HG02610 (cell line): ENCODE results near the gene NTN1.
"Not testable (repeated sequence)": the region's sequence is repeated elsewhere in the genome, so short reads cannot be mapped to it uniquely, and the experiment has no call there.

Experiments
- ATAC-seq: cut with Tn5 transposase; IDR thresholded peaks from one replicate; pipeline ENCODE4 v1.9.1; 2021; ENCODE audit warnings: mild to moderate bottlenecking, moderate library complexity; ENCODE audit not compliant: unreplicated experiment

NTN1 gene

GRCh38 chr17:9080296-9080914, 59.1 kb downstream of the NTN1 start:
- no peak for ATAC-seq

DNA sequence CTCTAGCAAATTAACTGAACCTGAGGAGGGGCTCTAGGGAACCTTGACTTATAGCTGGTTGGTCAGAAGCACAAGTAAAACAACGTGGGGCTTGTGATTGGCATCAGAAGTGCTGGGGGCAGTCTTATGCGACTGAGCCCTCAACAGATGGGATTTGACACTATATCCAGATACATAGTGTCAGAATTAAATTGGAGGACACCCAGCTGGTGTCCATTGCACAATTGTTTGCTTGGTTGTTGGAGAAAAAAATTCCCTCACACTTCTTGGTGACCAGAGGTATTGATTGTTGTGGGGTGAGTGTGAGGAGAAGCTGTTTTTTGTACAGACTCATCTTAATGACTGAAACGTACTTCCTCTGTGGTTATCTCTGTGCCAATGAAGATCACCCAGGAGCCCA, 59.7 kb downstream of the NTN1 start:
- no peak for ATAC-seq

DNA sequence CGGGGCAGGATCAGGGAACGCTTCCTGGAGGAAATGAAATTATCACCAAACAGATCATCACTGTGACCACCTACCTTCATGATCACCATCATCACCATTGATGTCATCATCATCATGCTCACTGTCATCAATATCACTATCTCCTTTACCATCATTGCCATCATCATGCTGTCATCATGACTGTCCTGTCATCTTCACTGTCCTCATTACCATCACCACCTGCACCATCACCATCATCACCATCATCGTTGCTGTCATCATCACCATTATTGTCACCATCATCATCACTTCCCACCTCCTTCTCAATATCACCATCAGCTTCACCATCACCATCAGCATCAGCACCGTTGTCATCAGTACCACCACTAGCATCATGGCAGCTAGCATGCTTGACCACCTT, 65.3 kb downstream of the NTN1 start:
- no peak for ATAC-seq

GRCh38 chr17:9087921-9088320, 66.6 kb downstream of the NTN1 start:
- no peak for ATAC-seq

GRCh38 chr17:9090641-9091096, 69.4 kb downstream of the NTN1 start:
- no peak for ATAC-seq

DNA sequence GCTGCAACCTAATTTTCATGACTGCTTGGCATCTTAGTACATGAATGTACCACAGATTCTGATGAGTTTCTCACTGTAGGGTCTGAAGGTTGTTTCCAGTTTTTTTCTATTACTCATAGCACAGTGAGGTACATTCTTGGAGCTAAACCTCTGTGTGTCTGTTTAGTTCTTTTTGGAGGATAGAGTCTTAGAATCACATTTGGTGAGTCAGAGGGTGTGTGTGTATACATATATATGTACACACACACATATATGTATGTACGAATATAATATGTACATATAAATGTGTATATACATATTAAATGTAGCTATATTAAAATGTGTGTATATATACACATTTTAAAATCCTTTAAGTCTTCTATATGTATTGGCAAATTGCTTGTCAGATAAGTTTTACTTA, 72.9 kb downstream of the NTN1 start:
- ATAC-seq = no peak

DNA sequence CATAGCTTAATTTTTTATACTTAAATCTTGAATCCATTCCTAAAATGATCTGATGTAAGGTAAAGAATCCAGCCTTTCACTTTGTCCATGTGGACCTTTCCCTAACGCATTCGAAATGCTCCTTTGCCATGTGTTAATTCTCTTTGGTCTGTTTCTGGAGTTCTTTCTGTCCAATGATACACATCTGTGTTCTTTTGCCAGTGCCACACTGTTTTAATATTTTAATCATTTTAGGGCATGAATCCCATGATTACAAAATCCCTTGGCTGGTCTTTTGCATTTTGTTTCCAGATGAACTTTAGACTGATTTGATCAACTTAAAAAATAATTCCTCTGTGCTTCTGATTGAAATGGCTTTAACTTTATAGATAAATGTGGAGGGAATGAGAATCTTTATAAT, 74.1 kb downstream of the NTN1 start:
- ATAC-seq = no peak

DNA sequence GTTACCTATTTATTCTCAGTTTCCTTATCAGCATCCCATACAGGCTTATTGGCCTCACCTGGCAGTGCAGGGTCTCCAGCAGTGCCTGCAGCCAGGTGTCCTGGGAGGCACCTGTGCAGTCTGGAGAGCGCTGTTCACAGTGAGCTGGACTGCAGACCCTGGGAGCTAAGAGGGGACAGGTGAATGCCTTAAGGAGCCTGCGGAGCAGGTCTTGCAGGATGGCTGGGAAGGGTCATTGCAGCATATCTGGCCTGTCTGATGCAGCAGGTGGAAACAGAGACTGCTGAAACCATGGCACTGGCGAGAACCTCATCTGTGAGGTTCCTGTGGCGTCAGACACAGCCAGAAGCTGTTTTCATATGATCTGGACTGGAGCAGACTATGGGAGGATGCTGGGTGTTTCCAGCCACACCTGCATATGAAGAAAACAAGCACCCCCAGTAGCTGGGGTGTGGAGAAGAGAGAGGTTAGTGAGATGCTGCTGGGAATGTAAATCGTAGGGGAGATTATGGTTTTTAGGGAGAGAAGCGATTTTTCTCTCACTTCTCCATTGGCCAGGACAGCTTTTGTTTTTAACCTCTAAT, 77.0 kb downstream of the NTN1 start:
- no peak for ATAC-seq

- no peak for ATAC-seq
Measured at GRCh38 chr17:9101356-9101755, 80.0 kb downstream of the NTN1 start.

DNA sequence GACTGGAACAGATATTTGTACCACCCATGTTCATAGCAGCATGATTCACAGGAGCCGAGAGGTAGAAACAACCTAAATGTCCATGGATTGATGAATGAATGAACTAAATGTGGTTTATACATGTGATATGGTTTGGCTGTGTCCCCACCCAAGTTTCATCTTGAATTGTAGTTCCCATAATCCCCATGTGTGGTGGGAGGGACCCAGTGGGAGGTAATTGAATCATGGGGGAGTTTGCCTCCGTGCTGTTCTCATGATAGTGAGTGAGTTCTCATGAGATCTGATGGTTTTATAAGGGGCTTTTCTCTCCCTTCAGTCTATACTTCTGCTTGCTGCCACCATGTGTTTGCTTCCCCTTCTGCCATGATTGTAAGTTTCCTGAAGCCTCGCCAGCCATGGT, 81.9 kb downstream of the NTN1 start:
- not testable (repeated sequence) for ATAC-seq

DNA sequence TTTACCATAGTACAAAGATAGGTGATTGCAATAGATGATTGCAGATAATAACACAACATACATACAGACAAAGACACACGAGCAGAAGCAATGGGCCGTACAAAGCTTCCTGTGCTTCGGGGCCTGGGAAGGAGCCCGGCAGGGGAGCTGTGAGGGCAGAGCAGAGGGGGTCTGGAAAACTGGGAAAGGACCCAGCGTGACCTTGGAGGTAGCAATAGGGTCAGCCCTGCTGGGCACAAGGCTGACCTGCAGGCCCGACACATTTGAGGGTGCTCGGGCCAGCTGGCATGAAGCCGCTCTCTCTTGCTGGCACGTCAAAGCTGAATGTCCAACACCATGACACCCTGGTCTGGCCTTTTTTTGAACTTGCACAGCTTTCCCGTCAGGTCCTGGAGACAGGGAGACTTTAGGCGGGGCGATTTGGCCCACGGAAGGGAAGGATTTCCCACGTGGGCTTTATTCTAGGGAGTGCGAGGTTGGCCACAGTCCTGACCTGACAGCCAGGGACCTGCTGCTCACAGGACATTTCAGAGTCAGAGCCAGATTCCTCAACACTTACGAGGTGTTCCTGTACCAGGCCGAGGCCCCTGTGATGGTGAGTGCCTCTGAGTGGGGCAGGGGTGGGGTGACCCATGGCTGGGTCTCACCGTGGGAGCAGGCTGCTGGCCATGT, 83.2 kb downstream of the NTN1 start:
- ATAC-seq = no peak

DNA sequence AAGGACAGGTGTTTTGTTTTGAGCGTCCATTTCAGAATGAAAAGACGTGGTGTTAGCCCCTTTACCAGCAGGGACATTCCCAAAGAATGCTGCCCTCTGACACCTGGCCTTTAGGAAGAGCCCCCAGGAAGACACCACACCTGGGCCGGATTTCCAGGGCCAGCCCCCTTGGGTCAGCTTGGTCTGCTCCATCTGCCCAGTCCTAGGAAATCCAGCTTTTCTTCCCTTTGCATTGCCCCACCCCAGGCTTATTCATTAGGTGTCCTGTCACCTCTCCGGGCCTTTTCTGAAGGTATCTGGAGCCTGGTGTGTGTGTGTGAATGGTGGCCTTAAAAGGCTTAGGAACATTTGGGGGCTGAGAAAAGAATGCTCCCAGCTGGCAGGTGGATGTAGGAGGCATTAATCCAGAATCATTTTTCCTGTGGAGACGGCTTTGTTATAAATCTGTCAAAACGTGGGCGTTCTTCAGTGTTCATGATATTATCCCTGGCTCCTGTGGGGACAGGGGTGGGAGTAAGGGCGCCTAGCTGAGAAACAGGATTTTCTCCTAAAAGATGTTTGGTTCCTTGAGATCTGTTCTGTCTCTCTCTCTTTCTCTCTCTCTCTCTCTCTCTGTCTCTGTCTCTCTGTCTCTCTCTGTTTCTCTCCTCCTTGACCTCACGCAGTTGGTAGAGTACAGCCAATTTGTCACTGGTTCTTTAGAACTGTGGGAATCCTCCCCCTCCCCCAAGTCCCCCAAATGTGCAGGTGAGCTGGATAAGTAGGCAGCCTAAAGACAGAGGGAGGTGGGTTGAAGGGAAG, 84.0 kb downstream of the NTN1 start:
- ATAC-seq = no peak

- not testable (repeated sequence) for ATAC-seq
Measured at GRCh38 chr17:9106278-9106677, 85.0 kb downstream of the NTN1 start.

GRCh38 chr17:9107527-9107926, 86.2 kb downstream of the NTN1 start:
- no peak for ATAC-seq

GRCh38 chr17:9108146-9108545, 86.8 kb downstream of the NTN1 start:
- ATAC-seq = no peak

DNA sequence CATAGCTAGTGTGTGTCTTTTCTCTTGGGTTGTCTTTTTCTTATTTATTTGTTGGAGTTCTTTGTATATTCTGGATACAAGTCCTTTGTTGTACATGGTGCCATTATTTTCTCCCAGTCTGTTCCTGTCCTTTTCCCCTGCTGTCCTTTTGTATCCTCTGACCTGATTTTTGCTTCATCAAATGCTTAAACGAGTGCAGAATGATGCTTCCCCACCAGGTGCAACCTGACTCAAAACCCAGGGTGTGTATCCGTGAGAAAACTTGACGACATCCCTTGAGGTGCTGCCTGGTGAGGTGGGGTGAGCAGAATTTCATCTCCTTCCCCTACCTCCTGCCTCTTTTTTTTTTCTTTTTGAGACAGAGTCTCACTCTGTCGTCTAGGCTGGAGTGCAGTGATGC, 88.6 kb downstream of the NTN1 start:
- no peak for ATAC-seq

- ATAC-seq = no peak
Measured at GRCh38 chr17:9110501-9110900, 89.2 kb downstream of the NTN1 start.

DNA sequence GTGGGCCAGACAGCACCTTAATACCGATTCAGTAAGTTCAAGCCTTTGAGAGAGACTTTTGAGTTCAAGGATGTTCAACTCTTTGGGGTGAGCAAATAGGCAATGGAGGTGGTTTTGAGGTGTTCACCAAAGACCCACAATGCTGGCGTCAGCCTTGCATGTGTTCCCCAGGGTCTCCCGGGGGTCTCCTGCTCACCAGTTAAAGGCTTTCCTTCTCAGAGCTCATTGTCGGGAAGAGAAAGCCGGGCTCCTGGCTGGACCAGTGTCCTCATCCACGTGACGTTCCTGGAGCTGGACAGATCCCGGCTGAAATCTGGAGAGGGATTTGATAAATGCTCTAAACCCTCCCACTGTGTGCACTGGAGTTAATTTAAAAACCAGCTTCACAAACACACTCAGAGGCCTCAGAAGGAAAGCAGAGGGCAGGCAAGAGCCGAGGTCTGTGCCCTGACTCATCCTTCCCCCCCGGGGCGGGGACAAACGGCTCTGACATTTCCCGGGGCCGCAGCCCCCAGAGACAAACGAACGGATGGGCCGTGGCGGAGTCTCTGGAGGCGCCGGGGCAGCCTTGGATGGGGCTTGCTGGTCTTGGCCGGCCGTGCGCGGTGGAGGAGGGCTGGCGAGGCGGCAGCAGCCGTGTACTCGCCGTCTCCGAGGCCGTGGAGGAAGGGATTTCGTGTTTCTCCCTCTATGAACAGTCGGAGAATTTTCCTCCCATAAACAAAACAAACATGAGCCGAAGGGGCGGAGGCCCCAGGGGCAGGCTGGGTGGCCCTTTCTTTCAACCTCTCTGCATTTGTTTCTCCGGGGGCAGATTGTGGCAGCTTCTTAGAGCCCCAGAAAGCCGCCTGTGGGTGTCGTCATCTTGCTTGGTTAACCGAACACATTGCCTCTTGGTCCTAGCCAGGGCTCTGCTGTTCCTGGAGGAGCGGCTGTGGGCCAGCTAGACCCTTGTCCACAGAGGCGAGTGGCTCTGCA, 94.2 kb downstream of the NTN1 start:
- ATAC-seq = no peak

- no peak for ATAC-seq
Measured at GRCh38 chr17:9116311-9116835, 95.1 kb downstream of the NTN1 start.

DNA sequence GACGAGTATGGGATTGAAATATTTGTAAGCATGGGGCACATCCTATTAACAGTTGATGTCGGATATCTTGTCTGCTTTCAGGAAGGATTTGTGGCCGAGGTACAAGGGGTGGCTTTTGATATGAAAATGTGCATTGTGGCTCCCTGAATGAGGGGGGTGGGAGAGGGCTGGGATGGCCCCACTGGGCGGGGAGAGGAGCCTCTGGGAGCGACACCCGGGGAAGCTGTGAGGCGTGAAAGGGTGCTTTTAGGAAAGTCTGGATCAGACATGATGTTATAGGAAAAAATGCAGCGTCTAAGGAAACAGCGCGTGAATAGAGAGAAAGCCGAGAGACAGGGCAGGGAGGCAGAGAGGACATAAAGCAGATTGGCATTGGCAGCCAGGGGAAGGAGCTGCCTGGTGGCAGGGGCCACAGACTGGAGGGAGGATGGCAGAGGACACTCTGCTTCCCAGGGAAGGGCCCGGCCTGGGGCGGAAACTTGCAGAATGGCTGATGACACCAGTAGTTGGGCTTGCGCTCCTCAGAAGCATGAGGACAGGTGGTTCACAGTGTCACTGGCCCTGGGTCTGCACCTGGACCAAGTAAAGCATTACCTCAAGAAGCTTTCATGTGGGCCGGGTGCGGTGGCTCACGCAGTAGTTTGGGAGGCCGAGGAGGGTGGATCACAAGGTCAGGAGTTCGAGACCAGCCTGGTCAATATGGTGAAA, 95.7 kb downstream of the NTN1 start:
- no peak for ATAC-seq
